IMR-90 (cell line): ENCODE data around the gene DNAJC30. TPM values are rescaled to one million over a fixed set of nuclear protein-coding genes. Genes with fewer than 3 reads are reported as not detected.

Experiments
- ATAC-seq: fragments of 200-7000 bp; cut with Tn5 transposase; 2 replicates; pipeline ENCODE4 v1.9.1; 2020; ENCODE audit warnings: low read depth, mild to moderate bottlenecking, moderate library complexity
- BruUV-seq: library from RNA; stranded (reverse); fragments of 400-500 nt; replicated peaks from 2 replicates; lab custom pipeline; 2021; lab: Mats Ljungman, UMichigan
- CTCF ChIA-PET: fragments of 300-600 bp; formaldehyde crosslinking; extraction: SDS; loops from one replicate; lab custom pipeline; 2021; ENCODE audit warnings: antibody characterized with exemption; lab: Yijun Ruan, JAX
- POLR2A ChIA-PET: fragments of 300-600 bp; sonication (Branson Sonifier 250); formaldehyde crosslinking; loops from one replicate; lab custom pipeline; 2022; ENCODE audit warnings: antibody characterized with exemption; ENCODE audit not compliant: unreplicated experiment; lab: Charles Lee
- DNase-seq: peaks from one replicate; pipeline ENCODE4 v3.0.0; 2013
- H2AFZ ChIP-seq: replicated peaks from 2 replicates; pipeline ENCODE3; 2013; ENCODE audit warnings: low read length, mild to moderate bottlenecking; ENCODE audit not compliant: poor library complexity
- H2AK5ac ChIP-seq: 2 replicates; pipeline ENCODE4 v1.6.1; 2013; ENCODE audit warnings: low read depth, low read length, inconsistent platforms
- H2AK9ac ChIP-seq: replicated peaks from 2 replicates; pipeline ENCODE3; 2013; ENCODE audit warnings: mild to moderate bottlenecking, low read depth, low read length, moderate library complexity; ENCODE audit not compliant: poor library complexity
- H2BK120ac ChIP-seq: 2 replicates; pipeline ENCODE4 v1.6.1; 2013; ENCODE audit warnings: low read depth, low read length, inconsistent platforms
- H2BK15ac ChIP-seq: 3 replicates; pipeline ENCODE4 v1.6.1; 2013; ENCODE audit warnings: low read depth, low read length, inconsistent platforms
- H2BK20ac ChIP-seq: 2 replicates; pipeline ENCODE4 v1.6.1; 2013; ENCODE audit warnings: low read depth, mild to moderate bottlenecking, inconsistent platforms, low read length, moderate library complexity
- H2BK5ac ChIP-seq: 2 replicates; pipeline ENCODE4 v1.6.1; 2013; ENCODE audit warnings: mild to moderate bottlenecking, low read depth, low read length, inconsistent platforms; ENCODE audit not compliant: poor library complexity, severe bottlenecking
- H3K14ac ChIP-seq: replicated peaks from 2 replicates; pipeline ENCODE4 v1.6.1; 2013; ENCODE audit warnings: low read depth, low read length, inconsistent platforms
- H3K18ac ChIP-seq: 2 replicates; pipeline ENCODE4 v1.6.1; 2013; ENCODE audit warnings: low read depth, low read length, control low read depth
- H3K23ac ChIP-seq: 2 replicates; pipeline ENCODE4 v1.6.1; 2013; ENCODE audit warnings: low read depth, low read length, inconsistent platforms
- H3K27ac ChIP-seq: 2 replicates; pipeline ENCODE4 v1.5.1; 2013; ENCODE audit warnings: mild to moderate bottlenecking, control low read depth, low read length; ENCODE audit not compliant: insufficient read depth
- H3K27me3 ChIP-seq: 2 replicates; pipeline ENCODE4 v1.6.1; 2013; ENCODE audit warnings: low read length; ENCODE audit not compliant: control insufficient read depth, insufficient read depth
- H3K36me3 ChIP-seq: 2 replicates; pipeline ENCODE4 v1.6.1; 2013; ENCODE audit warnings: low read length, mixed read lengths; ENCODE audit not compliant: control insufficient read depth, insufficient read depth
- H3K4ac ChIP-seq: 2 replicates; pipeline ENCODE4 v1.6.1; 2013; ENCODE audit warnings: low read depth, low read length, inconsistent platforms
- H3K4me1 ChIP-seq: 2 replicates; pipeline ENCODE4 v1.6.1; 2013; ENCODE audit warnings: low read length, mixed read lengths; ENCODE audit not compliant: control insufficient read depth, insufficient read depth
- H3K4me2 ChIP-seq: 2 replicates; pipeline ENCODE4 v1.6.1; 2013; ENCODE audit warnings: low read depth, mild to moderate bottlenecking, control low read depth, low read length, moderate library complexity
- H3K4me3 ChIP-seq: 2 replicates; pipeline ENCODE4 v1.5.1; 2013; ENCODE audit warnings: low read depth, mild to moderate bottlenecking, control low read depth, low read length, moderate library complexity; ENCODE audit not compliant: insufficient read depth
- H3K56ac ChIP-seq: 2 replicates; pipeline ENCODE4 v1.6.1; 2013; ENCODE audit warnings: low read length, inconsistent platforms; ENCODE audit not compliant: insufficient read depth; ENCODE audit errors: extremely low read depth
- H3K79me1 ChIP-seq, 2 experiments: 2 replicates each; pipeline ENCODE4 v1.6.1; 2013; ENCODE audit warnings: low read length in 2 of 2, inconsistent platforms in 1 of 2, low read depth in 1 of 2
- H3K9ac ChIP-seq: 2 replicates; pipeline ENCODE4 v1.6.1; 2013; ENCODE audit warnings: low read depth, low read length, control low read depth
- H3K9me1 ChIP-seq: 2 replicates; pipeline ENCODE4 v1.6.1; 2013; ENCODE audit warnings: low read length, inconsistent platforms; ENCODE audit not compliant: insufficient read depth
- H3K9me3 ChIP-seq: 2 replicates; pipeline ENCODE4 v1.6.1; 2013; ENCODE audit warnings: low read length; ENCODE audit not compliant: control insufficient read depth, insufficient read depth
- H4K20me1 ChIP-seq: 2 replicates; pipeline ENCODE4 v1.6.1; 2013; ENCODE audit warnings: low read length, inconsistent platforms; ENCODE audit not compliant: insufficient read depth
- H4K5ac ChIP-seq: 2 replicates; pipeline ENCODE4 v1.6.1; 2013; ENCODE audit warnings: mild to moderate bottlenecking, low read depth, low read length, control low read depth
- H4K8ac ChIP-seq, 2 experiments: 2 replicates each; pipeline ENCODE4 v1.6.1; 2013; ENCODE audit warnings: low read depth in 2 of 2, low read length in 2 of 2, control low read depth in 1 of 2, inconsistent platforms in 1 of 2
- H4K91ac ChIP-seq: 2 replicates; pipeline ENCODE4 v1.6.1; 2013; ENCODE audit warnings: low read depth, low read length, inconsistent platforms; ENCODE audit not compliant: insufficient read depth
- BHLHE40 ChIP-seq: fragments of 150-350 bp; IDR thresholded peaks from 2 replicates; pipeline ENCODE4 v1.6.1; 2016; ENCODE audit warnings: mild to moderate bottlenecking, low read depth, low read length
- CEBPB ChIP-seq: IDR thresholded peaks from 2 replicates; pipeline ENCODE4 v1.6.1; 2012; ENCODE audit warnings: low read depth, low read length, improper control_type of control experiment
- CHD1 ChIP-seq: IDR thresholded peaks from 2 replicates; pipeline ENCODE4 v1.6.1; 2012; ENCODE audit warnings: low read depth, low read length, improper control_type of control experiment
- FOS ChIP-seq: fragments of 150-350 bp; IDR thresholded peaks from 2 replicates; pipeline ENCODE4 v1.6.1; 2016; ENCODE audit warnings: low read depth, low read length
- MAFK ChIP-seq: IDR thresholded peaks from 2 replicates; pipeline ENCODE4 v1.6.1; 2012; ENCODE audit warnings: low read depth, low read length, improper control_type of control experiment
- MAZ ChIP-seq: IDR thresholded peaks from 2 replicates; pipeline ENCODE4 v1.6.1; 2012; ENCODE audit warnings: low read depth, mild to moderate bottlenecking, low read length, improper control_type of control experiment, moderate library complexity, borderline replicate concordance
- MXI1 ChIP-seq: IDR thresholded peaks from 2 replicates; pipeline ENCODE4 v1.6.1; 2012; ENCODE audit warnings: low read depth, mild to moderate bottlenecking, low read length, moderate library complexity, borderline replicate concordance
- NFE2L2 ChIP-seq: fragments of 150-350 bp; IDR thresholded peaks from 2 replicates; pipeline ENCODE4 v1.6.1; 2016; ENCODE audit warnings: low read depth, mild to moderate bottlenecking, low read length
- POLR2A ChIP-seq: IDR thresholded peaks from 2 replicates; pipeline ENCODE4 v1.6.1; 2012; ENCODE audit warnings: mild to moderate bottlenecking, low read depth, low read length
- RAD21 ChIP-seq: IDR thresholded peaks from 2 replicates; pipeline ENCODE4 v1.6.1; 2012; ENCODE audit warnings: low read length, improper control_type of control experiment
- RCOR1 ChIP-seq: IDR thresholded peaks from 2 replicates; pipeline ENCODE4 v1.6.1; 2012; ENCODE audit warnings: mild to moderate bottlenecking, low read length, improper control_type of control experiment; ENCODE audit not compliant: insufficient replicate concordance
- RFX5 ChIP-seq: IDR thresholded peaks from 2 replicates; pipeline ENCODE4 v1.8.0; 2012; ENCODE audit warnings: low read depth, mild to moderate bottlenecking, low read length, moderate library complexity
- SMC3 ChIP-seq: fragments of 150-350 bp; IDR thresholded peaks from 2 replicates; pipeline ENCODE4 v1.6.1; 2016; ENCODE audit warnings: low read depth, mild to moderate bottlenecking, antibody characterized with exemption, low read length, moderate library complexity
- WGBS, 2 experiments: methylation state at CpG; one replicate each; pipeline versions ENCODE4 v1.1.5 to v1.1.7; 2013; ENCODE audit warnings: missing lambda C conversion rate in 2 of 2; ENCODE audit not compliant: insufficient read length in 1 of 2; ENCODE audit errors: extremely low coverage in 2 of 2; 5-methylcytosine and 5-hydroxymethylcytosine counted together
- dilution Hi-C: fragments of 300-500 bp; cut with HindIII; formaldehyde crosslinking; loops from one replicate; pipeline ENCODE4 v1.14.3; 2018; ENCODE audit warnings: low sequenced_read_pairs; ENCODE audit not compliant: unreplicated experiment
- in situ Hi-C: fragments of 300-500 bp; cut with MboI; formaldehyde crosslinking; loops from 3 replicates; pipeline ENCODE4 v1.14.3; 2019; ENCODE audit warnings: low sequenced_read_pairs, inconsistent platforms, mixed read lengths
- intact Hi-C: fragments of 100-400 bp; cut with micrococcal nuclease; formaldehyde crosslinking; loops from 2 replicates; pipeline ENCODE4 v1.10.0; 2022
- polyA plus RNA-seq, 3 experiments: library from polyadenylated mRNA; depleted of rRNA; stranded (reverse); fragments of >200 nt; gene quantifications; 2 replicates each; pipeline ENCODE4 v1.2.3, GENCODE V29; 2012; ENCODE audit warnings: low replicate concordance in 1 of 3
- total RNA-seq: library from RNA; depleted of rRNA; stranded (reverse); fragments of >200 nt; gene quantifications from 2 replicates; pipeline ENCODE4 v1.2.3, GENCODE V29; 2012
- TF ChIP-seq, protein P1 (sequence below): conservative IDR thresholded peaks from 2 replicates; pipeline ENCODE4 v1.5.1; 2012; ENCODE audit warnings: mild to moderate bottlenecking, low read depth, low read length, improper control_type of control experiment
- TF ChIP-seq, protein P2 (sequence below): fragments of 150-350 bp; IDR thresholded peaks from 2 replicates; pipeline ENCODE4 v1.6.1; 2016; ENCODE audit warnings: low read depth, mild to moderate bottlenecking, low read length, moderate library complexity, borderline replicate concordance
- TF ChIP-seq, protein P3 (sequence below): fragments of 150-350 bp; IDR thresholded peaks from 2 replicates; pipeline ENCODE4 v1.6.1; 2017; ENCODE audit warnings: mild to moderate bottlenecking, antibody characterized with exemption, low read length, low read depth

Gene DNAJC30
- total and polyA plus RNA-seq, 2 of the 4 experiments (the other 2 are of a cell fraction) = 1.6 to 9.0 TPM

DNA sequence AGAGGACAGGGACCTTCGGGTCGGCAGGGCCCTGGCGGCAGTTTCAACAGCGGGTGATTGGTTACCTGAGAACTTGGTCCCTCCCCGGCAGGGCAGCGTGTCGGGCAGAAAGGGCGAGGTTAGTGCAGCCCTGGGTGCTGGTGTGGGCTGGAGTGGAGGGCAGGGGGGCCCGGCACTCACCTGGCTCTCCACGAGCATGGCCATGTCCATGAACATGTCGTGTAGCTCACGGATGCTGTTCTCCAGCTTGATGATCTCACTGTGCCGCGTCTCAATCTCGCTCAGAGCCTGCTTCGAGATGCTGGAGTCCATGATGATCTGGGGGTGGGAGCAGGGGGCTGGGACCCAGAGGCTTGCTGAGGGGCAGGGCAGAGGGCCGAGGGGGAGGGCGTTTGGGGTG lies 19.4 kb upstream of the DNAJC30 start:
- Histone ChIP-seq H2AK9ac (no peak overlapping the region), H3K9me1 (0 out of 2 replicates have a peak, but pooled peaks cover 9% of the 10 kb centered on the region), H3K27ac (no peak overlapping the region), H3K14ac (no peak overlapping the region), H3K4me3 (no peak overlapping the region), H2BK20ac (no peak overlapping the region), H3K36me3 (peaks cover 55% of the 10 kb centered on the region), H3K18ac (no peak overlapping the region), H2AK5ac (no peak overlapping the region), H3K23ac (no peak overlapping the region), H2BK15ac (no peak overlapping the region), H3K9me3 (no peaks in the 10 kb centered on the region), H3K27me3 (no peaks in the 10 kb centered on the region), H4K20me1 (peaks cover 45% of the 10 kb centered on the region), H3K56ac (no peak overlapping the region), H3K79me1 (peaks cover 5 to 29% of the 10 kb centered on the region in 2 experiments; a peak in 3 of 4 replicates), H4K5ac (no peak overlapping the region), H3K4me1 (peaks cover 8% of the 10 kb centered on the region), H3K4me2 (no peak overlapping the region), H3K4ac (no peak overlapping the region), H2AFZ (no peak overlapping the region), H4K8ac (no peak overlapping the region), H2BK120ac (no peak overlapping the region), H3K9ac (no peak overlapping the region), H4K91ac (no peak overlapping the region), H2BK5ac (no peak overlapping the region)
- ATAC-seq (no peak), DNase-seq (no peak)
- 95% methylated on average over 6 of the region's 18 CpGs; no CpG with 5 or more reads in 1 of the 2 experiments for WGBS, 2 experiments
- in situ Hi-C loops = no loop called here
- BruUV-seq = no TSS peak
- dilution Hi-C loops = no loop called here
- ChIA-PET POLR2A (no interaction called here), CTCF (interaction anchor here (0.6 to 0.9 kb wide), 3 partner anchors 11 to 23 kb away, joined by 3 to 4 read pairs (median 3); no protein-coding TSS in a partner anchor)
- intact Hi-C loops = no loop called here
- TF ChIP-seq, protein P1, sequence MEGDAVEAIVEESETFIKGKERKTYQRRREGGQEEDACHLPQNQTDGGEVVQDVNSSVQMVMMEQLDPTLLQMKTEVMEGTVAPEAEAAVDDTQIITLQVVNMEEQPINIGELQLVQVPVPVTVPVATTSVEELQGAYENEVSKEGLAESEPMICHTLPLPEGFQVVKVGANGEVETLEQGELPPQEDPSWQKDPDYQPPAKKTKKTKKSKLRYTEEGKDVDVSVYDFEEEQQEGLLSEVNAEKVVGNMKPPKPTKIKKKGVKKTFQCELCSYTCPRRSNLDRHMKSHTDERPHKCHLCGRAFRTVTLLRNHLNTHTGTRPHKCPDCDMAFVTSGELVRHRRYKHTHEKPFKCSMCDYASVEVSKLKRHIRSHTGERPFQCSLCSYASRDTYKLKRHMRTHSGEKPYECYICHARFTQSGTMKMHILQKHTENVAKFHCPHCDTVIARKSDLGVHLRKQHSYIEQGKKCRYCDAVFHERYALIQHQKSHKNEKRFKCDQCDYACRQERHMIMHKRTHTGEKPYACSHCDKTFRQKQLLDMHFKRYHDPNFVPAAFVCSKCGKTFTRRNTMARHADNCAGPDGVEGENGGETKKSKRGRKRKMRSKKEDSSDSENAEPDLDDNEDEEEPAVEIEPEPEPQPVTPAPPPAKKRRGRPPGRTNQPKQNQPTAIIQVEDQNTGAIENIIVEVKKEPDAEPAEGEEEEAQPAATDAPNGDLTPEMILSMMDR = no peak
- TF ChIP-seq RFX5 = no peak
- TF ChIP-seq BHLHE40 = no peak
- TF ChIP-seq RAD21 = no peak
- no peak for TF ChIP-seq SMC3
- TF ChIP-seq CHD1 = no peak
- no peak for TF ChIP-seq POLR2A
- no peak for TF ChIP-seq FOS
- TF ChIP-seq CEBPB = no peak
- TF ChIP-seq MAZ = no peak
- no peak for TF ChIP-seq MXI1
- no peak for TF ChIP-seq NFE2L2
- TF ChIP-seq, protein P2, sequence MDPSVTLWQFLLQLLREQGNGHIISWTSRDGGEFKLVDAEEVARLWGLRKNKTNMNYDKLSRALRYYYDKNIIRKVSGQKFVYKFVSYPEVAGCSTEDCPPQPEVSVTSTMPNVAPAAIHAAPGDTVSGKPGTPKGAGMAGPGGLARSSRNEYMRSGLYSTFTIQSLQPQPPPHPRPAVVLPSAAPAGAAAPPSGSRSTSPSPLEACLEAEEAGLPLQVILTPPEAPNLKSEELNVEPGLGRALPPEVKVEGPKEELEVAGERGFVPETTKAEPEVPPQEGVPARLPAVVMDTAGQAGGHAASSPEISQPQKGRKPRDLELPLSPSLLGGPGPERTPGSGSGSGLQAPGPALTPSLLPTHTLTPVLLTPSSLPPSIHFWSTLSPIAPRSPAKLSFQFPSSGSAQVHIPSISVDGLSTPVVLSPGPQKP = no peak
- TF ChIP-seq, protein P3, sequence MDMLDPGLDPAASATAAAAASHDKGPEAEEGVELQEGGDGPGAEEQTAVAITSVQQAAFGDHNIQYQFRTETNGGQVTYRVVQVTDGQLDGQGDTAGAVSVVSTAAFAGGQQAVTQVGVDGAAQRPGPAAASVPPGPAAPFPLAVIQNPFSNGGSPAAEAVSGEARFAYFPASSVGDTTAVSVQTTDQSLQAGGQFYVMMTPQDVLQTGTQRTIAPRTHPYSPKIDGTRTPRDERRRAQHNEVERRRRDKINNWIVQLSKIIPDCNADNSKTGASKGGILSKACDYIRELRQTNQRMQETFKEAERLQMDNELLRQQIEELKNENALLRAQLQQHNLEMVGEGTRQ = no peak
- no peak for TF ChIP-seq RCOR1
- TF ChIP-seq MAFK = no peak
